ENCODE measurements around the gene ITLN1.

Gene ITLN1

GRCh38 chr1:160863061-160863773 is 21.8 kb downstream of the ITLN1 start:
- no peak overlapping the region for H4K8ac ChIP-seq (ENCODE audit: low read depth, low read length)
- no peak overlapping the region for H3K9ac ChIP-seq (ENCODE audit: low read depth, low read length, poor library complexity)
- no peaks in the 10 kb centered on the region for H3K9me3 ChIP-seq (replicated peaks in 1 of 2; ENCODE audit: control insufficient read depth in 2 of 2, insufficient read depth in 1 of 2, low read depth in 1 of 2, low read length in 2 of 2)
- no peak overlapping the region for H2AFZ ChIP-seq (ENCODE audit: low read length)
- no peak overlapping the region for H2AK5ac ChIP-seq (ENCODE audit: low read depth, low read length)
- no peak overlapping the region for H3K23ac ChIP-seq (ENCODE audit: low read depth, low read length, poor library complexity)
- no peaks in the 10 kb centered on the region for H3K79me1 ChIP-seq (ENCODE audit: low read depth, low read length)
- no peak overlapping the region for H2BK5ac ChIP-seq (ENCODE audit: low read length)
- no peak for DNase-seq (ENCODE audit: low spot score)
- no peak overlapping the region for H2BK120ac ChIP-seq (ENCODE audit: low read depth, low read length)
- no peak overlapping the region for H2BK12ac ChIP-seq (ENCODE audit: low read length)
- H3K18ac ChIP-seq (ENCODE audit: low read length): peak overlapping the region; percentile 80
- H3K4me3 ChIP-seq (ENCODE audit: low read length in 2 of 2): no peak overlapping the region
- H3K36me3 ChIP-seq (replicated peaks in 1 of 2; ENCODE audit: control insufficient read depth in 2 of 2, insufficient read depth in 2 of 2, low read length in 2 of 2): no peaks in the 10 kb centered on the region
- H3K27ac ChIP-seq (replicated peaks; ENCODE audit: low read length): no peak overlapping the region
- no CpG with 5 or more reads among the region's 11 CpGs for WGBS, 2 donors (ENCODE audit: extremely low coverage in 2 of 2, insufficient read length in 2 of 2, insufficient replicate concordance in 1 of 2)
- H3K27me3 ChIP-seq (ENCODE audit: control insufficient read depth in 3 of 3, insufficient read depth in 3 of 3, low read depth in 1 of 3, low read length in 3 of 3): no peaks in the 10 kb centered on the region
- peaks cover 0 to 9% of the 10 kb centered on the region in 2 donors for H3K4me1 ChIP-seq (ENCODE audit: control insufficient read depth in 2 of 2, insufficient read depth in 1 of 2, low read depth in 1 of 2, low read length in 2 of 2)
- H3K4me2 ChIP-seq (ENCODE audit: insufficient read depth, low read length, poor library complexity, severe bottlenecking): no peak overlapping the region
- H3K14ac ChIP-seq (ENCODE audit: low read length): no peak overlapping the region
- no peak overlapping the region for H3K4ac ChIP-seq (ENCODE audit: low read length)
- H4K91ac ChIP-seq (ENCODE audit: low read depth, low read length, poor library complexity): no peak overlapping the region
- no peak overlapping the region for H2BK15ac ChIP-seq (ENCODE audit: low read length)

GRCh38 chr1:160862203-160863060 is 22.5 kb downstream of the ITLN1 start, which contains the start of gene CD244:
Gene CD244 (minus strand): TSS chr1:160862887. CDS start chr1:160862677, 210 bp downstream.
- no peak within 1 kb of the TSS for H2BK15ac ChIP-seq (ENCODE audit: low read length)
- H3K9ac ChIP-seq (ENCODE audit: low read depth, low read length, poor library complexity): no peak within 1 kb of the TSS
- no peak for DNase-seq (ENCODE audit: low spot score)
- peak within 1 kb of the TSS; percentile 63 for H3K14ac ChIP-seq (ENCODE audit: low read length)
- H4K91ac ChIP-seq (ENCODE audit: low read depth, low read length, poor library complexity): no peak within 1 kb of the TSS
- H2BK5ac ChIP-seq (ENCODE audit: low read length): no peak within 1 kb of the TSS
- H2BK120ac ChIP-seq (ENCODE audit: low read depth, low read length): no peak within 1 kb of the TSS
- no peaks in the 10 kb centered on the region for H3K79me1 ChIP-seq (ENCODE audit: low read depth, low read length)
- H3K4me1 ChIP-seq (ENCODE audit: control insufficient read depth in 2 of 2, insufficient read depth in 1 of 2, low read depth in 1 of 2, low read length in 2 of 2): peaks cover 0 to 9% of the 10 kb centered on the region in 2 donors
- H3K4me2 ChIP-seq (ENCODE audit: insufficient read depth, low read length, poor library complexity, severe bottlenecking): no peak within 1 kb of the TSS
- H3K4ac ChIP-seq (ENCODE audit: low read length): no peak within 1 kb of the TSS
- H2AFZ ChIP-seq (ENCODE audit: low read length): no peak within 1 kb of the TSS
- H3K9me3 ChIP-seq (replicated peaks in 1 of 2; ENCODE audit: control insufficient read depth in 2 of 2, insufficient read depth in 1 of 2, low read depth in 1 of 2, low read length in 2 of 2): no peaks in the 10 kb centered on the region
- no peaks in the 10 kb centered on the region for H3K36me3 ChIP-seq (replicated peaks in 1 of 2; ENCODE audit: control insufficient read depth in 2 of 2, insufficient read depth in 2 of 2, low read length in 2 of 2)
- peak within 1 kb of the TSS; percentile 82 for H3K18ac ChIP-seq (ENCODE audit: low read length)
- H2AK5ac ChIP-seq (ENCODE audit: low read depth, low read length): no peak within 1 kb of the TSS
- WGBS, 2 donors (ENCODE audit: extremely low coverage in 2 of 2, insufficient read length in 2 of 2, insufficient replicate concordance in 1 of 2): no CpG with 5 or more reads among the region's 12 CpGs
- no peak within 1 kb of the TSS for H2BK12ac ChIP-seq (ENCODE audit: low read length)
- no peak within 1 kb of the TSS for H3K27ac ChIP-seq (replicated peaks; ENCODE audit: low read length)
- peak within 1 kb of the TSS; percentile 35 for H3K23ac ChIP-seq (ENCODE audit: low read depth, low read length, poor library complexity)
- no peaks in the 10 kb centered on the region for H3K27me3 ChIP-seq (ENCODE audit: control insufficient read depth in 3 of 3, insufficient read depth in 3 of 3, low read depth in 1 of 3, low read length in 3 of 3)
- H3K4me3 ChIP-seq (ENCODE audit: low read length in 2 of 2): no peak within 1 kb of the TSS
- H4K8ac ChIP-seq (ENCODE audit: low read depth, low read length): no peak within 1 kb of the TSS

- Histone ChIP-seq H3K23ac (ENCODE audit: low read depth, low read length, poor library complexity) (peak overlapping the region; percentile 56), H3K9ac (ENCODE audit: low read depth, low read length, poor library complexity) (no peak overlapping the region), H2BK120ac (ENCODE audit: low read depth, low read length) (no peak overlapping the region), H2BK15ac (ENCODE audit: low read length) (no peak overlapping the region), H4K8ac (ENCODE audit: low read depth, low read length) (no peak overlapping the region), H2AFZ (ENCODE audit: low read length) (no peak overlapping the region), H3K36me3 (replicated peaks in 1 of 2; ENCODE audit: control insufficient read depth in 2 of 2, insufficient read depth in 2 of 2, low read length in 2 of 2) (no peaks in the 10 kb centered on the region), H3K4me2 (ENCODE audit: insufficient read depth, low read length, poor library complexity, severe bottlenecking) (no peak overlapping the region), H4K91ac (ENCODE audit: low read depth, low read length, poor library complexity) (no peak overlapping the region), H3K14ac (ENCODE audit: low read length) (no peak overlapping the region), H3K4me3 (ENCODE audit: low read length in 2 of 2) (no peak overlapping the region), H3K4ac (ENCODE audit: low read length) (no peak overlapping the region), H3K18ac (ENCODE audit: low read length) (peak overlapping the region; percentile 44), H2BK5ac (ENCODE audit: low read length) (no peak overlapping the region), H2BK12ac (ENCODE audit: low read length) (peak overlapping the region; percentile 86), H3K27ac (replicated peaks; ENCODE audit: low read length) (no peak overlapping the region), H3K9me3 (replicated peaks in 1 of 2; ENCODE audit: control insufficient read depth in 2 of 2, insufficient read depth in 1 of 2, low read depth in 1 of 2, low read length in 2 of 2) (no peaks in the 10 kb centered on the region), H3K4me1 (ENCODE audit: control insufficient read depth in 2 of 2, insufficient read depth in 1 of 2, low read depth in 1 of 2, low read length in 2 of 2) (peaks cover 0 to 7% of the 10 kb centered on the region in 2 donors), H2AK5ac (ENCODE audit: low read depth, low read length) (peak overlapping the region; percentile 14), H3K79me1 (ENCODE audit: low read depth, low read length) (no peaks in the 10 kb centered on the region), H3K27me3 (ENCODE audit: control insufficient read depth in 3 of 3, insufficient read depth in 3 of 3, low read depth in 1 of 3, low read length in 3 of 3) (no peaks in the 10 kb centered on the region)
- peak; percentile 24 for DNase-seq (ENCODE audit: low spot score)
- WGBS, 2 donors (ENCODE audit: extremely low coverage in 2 of 2, insufficient read length in 2 of 2, insufficient replicate concordance in 1 of 2): no CpG with 5 or more reads among the region's 5 CpGs
Measured at GRCh38 chr1:160860840-160861505, 24.0 kb downstream of the ITLN1 start.
